Limb (tissue), 2 donors: ENCODE data around the gene TSACC.
"Not testable (repeated sequence)": the region's sequence is repeated elsewhere in the genome, so short reads cannot be mapped to it uniquely, and the experiment has no call there.

Source experiments
- DNase-seq, 2 donors: peaks; one replicate each; pipeline ENCODE4 v3.0.0-alpha.2; 2016; ENCODE audit errors: extremely low spot score in 2 of 2

Gene TSACC

GRCh38 chr1:156338180-156338976 is at the start of gene TSACC, which contains the start of gene CCT3:
Gene TSACC (plus strand): TSS chr1:156338526. CDS start chr1:156339758, 1,232 bp downstream.
Gene CCT3 (minus strand): TSS chr1:156338292. CDS start chr1:156338184, 108 bp downstream.
- peak; percentile 99 to 100 for DNase-seq

- DNase-seq: no peak
Observed at GRCh38 chr1:156289857-156290256, 48.5 kb upstream of the TSACC start.

GRCh38 chr1:156291226-156292061 is 46.9 kb upstream of the TSACC start:
- peak; percentile 80 to 86 for DNase-seq

GRCh38 chr1:156293098-156293434 is 45.3 kb upstream of the TSACC start:
- DNase-seq: no peak

GRCh38 chr1:156293895-156294294 is 44.4 kb upstream of the TSACC start:
- DNase-seq: no peak

GRCh38 chr1:156295391-156295947 is 42.9 kb upstream of the TSACC start, which contains the start of gene GLMP:
Gene GLMP (minus strand): TSS chr1:156295679. CDS start chr1:156295645, 34 bp downstream.
- peak; percentile 64 to 75 for DNase-seq

- no peak for DNase-seq
Observed at GRCh38 chr1:156298852-156299357, 39.4 kb upstream of the TSACC start, which contains the start of gene VHLL. Gene VHLL (minus strand): TSS chr1:156299307. CDS start chr1:156299189, 118 bp downstream.

GRCh38 chr1:156303241-156303640 is 35.1 kb upstream of the TSACC start:
- DNase-seq: no peak

GRCh38 chr1:156305215-156305614 is 33.1 kb upstream of the TSACC start:
- DNase-seq: no peak

GRCh38 chr1:156308078-156308477 is 30.2 kb upstream of the TSACC start:
- DNase-seq: no peak

GRCh38 chr1:156310962-156311361 is 27.4 kb upstream of the TSACC start:
- no peak for DNase-seq

- DNase-seq: no peak
Observed at GRCh38 chr1:156316909-156317308, 21.4 kb upstream of the TSACC start.

GRCh38 chr1:156319664-156320063 is 18.7 kb upstream of the TSACC start:
- peak in 1 of 2 donors; percentile 19 for DNase-seq

- no peak for DNase-seq
Observed at GRCh38 chr1:156320560-156320959, 17.8 kb upstream of the TSACC start.

GRCh38 chr1:156323179-156323578 is 15.1 kb upstream of the TSACC start:
- not testable (repeated sequence) for DNase-seq

GRCh38 chr1:156336242-156336641 is 2.1 kb upstream of the TSACC start:
- no peak for DNase-seq

- no peak for DNase-seq
Observed at GRCh38 chr1:156337052-156337887, 1.1 kb upstream of the TSACC start.

- no peak for DNase-seq
Observed at GRCh38 chr1:156337888-156338179, 492 bp upstream of the TSACC start.

- DNase-seq: no peak
Observed at GRCh38 chr1:156342166-156342955, 4.0 kb downstream of the TSACC start.

GRCh38 chr1:156344409-156344808 is 6.1 kb downstream of the TSACC start:
- DNase-seq: no peak
